GM18861 (cell line): ENCODE measurements around the gene ZDHHC19.
"Not testable (repeated sequence)": the region's sequence is repeated elsewhere in the genome, so short reads cannot be mapped to it uniquely, and the experiment has no call there.

Experiments
- ATAC-seq: cut with Tn5 transposase; IDR thresholded peaks from one replicate; pipeline ENCODE4 v1.9.1; 2021; ENCODE audit not compliant: unreplicated experiment

ZDHHC19 gene

GRCh38 chr3:196205442-196206205 lies 5.6 kb downstream of the ZDHHC19 start:
- not testable (repeated sequence) for ATAC-seq

GRCh38 chr3:196203846-196204245 lies 7.4 kb downstream of the ZDHHC19 start:
- ATAC-seq = no peak

- peak; percentile 55 for ATAC-seq
Measured at GRCh38 chr3:196202516-196202970, 8.7 kb downstream of the ZDHHC19 start.

- no peak for ATAC-seq
Measured at GRCh38 chr3:196198771-196199753, 12.1 kb downstream of the ZDHHC19 start.

- no peak for ATAC-seq
Measured at GRCh38 chr3:196198081-196198675, 13.0 kb downstream of the ZDHHC19 start.

- ATAC-seq = no peak
Measured at GRCh38 chr3:196197524-196197923, 13.7 kb downstream of the ZDHHC19 start.

GRCh38 chr3:196195664-196196265 lies 15.4 kb downstream of the ZDHHC19 start:
- no peak for ATAC-seq

GRCh38 chr3:196194542-196194915 lies 16.7 kb downstream of the ZDHHC19 start:
- no peak for ATAC-seq

GRCh38 chr3:196193736-196194541 lies 17.3 kb downstream of the ZDHHC19 start:
- ATAC-seq = no peak

GRCh38 chr3:196193133-196193735 lies 18.0 kb downstream of the ZDHHC19 start:
- ATAC-seq = no peak

- no peak for ATAC-seq
Measured at GRCh38 chr3:196192524-196193051, 18.6 kb downstream of the ZDHHC19 start.

- no peak for ATAC-seq
Measured at GRCh38 chr3:196192036-196192523, 19.1 kb downstream of the ZDHHC19 start.

- ATAC-seq = no peak
Measured at GRCh38 chr3:196189566-196190347, 21.4 kb downstream of the ZDHHC19 start.

GRCh38 chr3:196186651-196187573 lies 24.3 kb downstream of the ZDHHC19 start:
- peak; percentile 40 for ATAC-seq

GRCh38 chr3:196184881-196185280 lies 26.3 kb downstream of the ZDHHC19 start:
- no peak for ATAC-seq

- not testable (repeated sequence) for ATAC-seq
Measured at GRCh38 chr3:196184169-196184432, 27.1 kb downstream of the ZDHHC19 start.

GRCh38 chr3:196181127-196181546 lies 30.1 kb downstream of the ZDHHC19 start:
- no peak for ATAC-seq

GRCh38 chr3:196180346-196180745 lies 30.9 kb downstream of the ZDHHC19 start:
- ATAC-seq = no peak
